GM19468 (cell line): ENCODE results near the gene PACS1.

Experiments
- ATAC-seq: cut with Tn5 transposase; IDR thresholded peaks from one replicate; pipeline ENCODE4 v1.9.1; 2021; ENCODE audit warnings: mild to moderate bottlenecking, moderate library complexity, moderate number of reproducible peaks; ENCODE audit not compliant: unreplicated experiment; ENCODE audit errors: extremely low read depth

PACS1 gene

DNA sequence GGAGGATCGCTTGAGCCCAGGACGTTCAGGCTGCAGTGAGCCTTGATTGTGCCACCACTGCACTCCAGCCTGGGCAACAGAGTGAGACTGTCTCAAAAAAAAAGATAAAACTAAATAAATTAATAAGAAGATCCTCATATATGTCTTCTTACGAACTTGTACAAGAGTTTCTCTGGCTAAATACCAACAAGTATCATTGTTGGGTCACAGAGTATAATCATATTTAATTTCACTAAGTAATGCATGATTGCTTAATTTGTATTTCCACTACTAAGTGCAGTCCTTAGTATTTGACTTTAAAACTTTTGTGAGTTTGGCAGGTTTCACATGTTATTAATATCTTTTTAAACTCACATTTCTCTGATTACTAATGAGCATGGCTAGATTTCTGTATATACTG, 60.9 kb downstream of the PACS1 start:
- ATAC-seq = no peak

GRCh38 chr11:66131937-66132632, 62.0 kb downstream of the PACS1 start:
- no peak for ATAC-seq

DNA sequence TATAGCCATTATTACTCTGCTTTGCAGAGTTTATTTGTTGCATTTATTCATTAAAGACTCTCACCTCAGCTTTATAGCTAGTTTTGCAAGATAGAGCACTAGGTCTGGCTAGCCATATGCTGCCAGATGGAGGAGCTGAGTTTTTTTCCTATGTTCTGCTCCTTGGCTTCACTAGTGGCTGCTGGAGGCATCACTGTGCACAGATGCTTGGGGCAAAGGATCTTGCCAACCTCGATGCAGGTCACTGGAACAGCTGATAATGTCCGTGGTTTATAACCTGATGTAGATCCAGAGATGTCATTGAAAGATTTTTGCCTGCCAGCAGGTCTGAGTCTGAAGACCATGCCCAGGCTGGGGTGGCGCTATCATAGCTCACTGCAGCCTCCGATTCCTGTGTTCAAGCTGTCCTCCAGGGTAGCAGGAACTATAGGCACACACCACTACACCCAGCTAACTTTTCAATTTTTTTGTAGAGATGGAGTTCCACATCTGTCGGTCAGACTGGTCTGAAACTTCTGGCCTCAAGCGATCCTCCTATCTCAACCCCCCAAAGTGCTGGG, 63.2 kb downstream of the PACS1 start:
- no peak for ATAC-seq

DNA sequence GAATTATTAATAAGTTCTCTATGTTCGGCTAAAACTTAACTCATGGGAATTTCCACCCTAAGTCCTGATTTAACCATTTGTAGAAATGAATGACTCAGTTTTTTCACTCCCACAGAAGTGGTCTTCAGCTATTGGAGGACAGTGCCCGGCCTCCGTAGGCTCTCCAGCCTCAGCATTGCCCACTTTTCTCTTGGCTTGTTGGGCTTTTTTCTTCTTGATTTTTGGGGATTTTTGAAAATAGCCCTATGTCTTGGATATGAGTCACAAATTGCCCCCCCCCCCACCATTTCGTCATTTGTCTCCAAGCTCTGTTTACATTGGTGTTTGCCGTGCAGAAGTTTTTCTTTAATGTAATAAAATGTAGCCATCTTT, 66.7 kb downstream of the PACS1 start:
- ATAC-seq = no peak

DNA sequence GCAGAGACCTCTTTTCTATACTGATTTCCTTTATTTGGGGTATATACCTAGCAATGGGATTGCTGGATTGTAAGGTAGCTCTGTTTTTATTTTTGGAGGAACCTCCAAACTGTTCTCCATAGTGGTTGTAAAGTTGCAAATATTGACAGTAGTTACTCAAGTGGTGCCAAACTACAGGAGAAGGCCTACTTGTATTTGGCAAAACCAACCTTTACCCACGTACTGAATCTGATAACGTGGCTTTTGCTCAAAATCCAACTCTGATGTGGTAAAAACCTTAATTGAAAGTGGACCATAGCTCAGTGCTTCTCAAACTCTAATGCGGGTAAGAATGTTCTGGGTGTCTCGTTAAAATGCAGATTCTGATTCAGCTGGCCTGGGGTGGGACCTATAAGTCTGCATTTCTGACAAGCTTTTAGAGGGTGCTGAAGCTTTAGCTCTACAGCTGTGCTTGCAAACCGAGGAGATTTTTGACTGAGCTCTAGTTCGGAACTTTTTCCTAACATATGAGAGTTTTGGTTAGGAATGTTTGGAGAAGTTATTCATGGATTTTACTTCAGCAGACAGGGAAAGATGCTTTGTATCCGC, 69.8 kb downstream of the PACS1 start:
- ATAC-seq = no peak

DNA sequence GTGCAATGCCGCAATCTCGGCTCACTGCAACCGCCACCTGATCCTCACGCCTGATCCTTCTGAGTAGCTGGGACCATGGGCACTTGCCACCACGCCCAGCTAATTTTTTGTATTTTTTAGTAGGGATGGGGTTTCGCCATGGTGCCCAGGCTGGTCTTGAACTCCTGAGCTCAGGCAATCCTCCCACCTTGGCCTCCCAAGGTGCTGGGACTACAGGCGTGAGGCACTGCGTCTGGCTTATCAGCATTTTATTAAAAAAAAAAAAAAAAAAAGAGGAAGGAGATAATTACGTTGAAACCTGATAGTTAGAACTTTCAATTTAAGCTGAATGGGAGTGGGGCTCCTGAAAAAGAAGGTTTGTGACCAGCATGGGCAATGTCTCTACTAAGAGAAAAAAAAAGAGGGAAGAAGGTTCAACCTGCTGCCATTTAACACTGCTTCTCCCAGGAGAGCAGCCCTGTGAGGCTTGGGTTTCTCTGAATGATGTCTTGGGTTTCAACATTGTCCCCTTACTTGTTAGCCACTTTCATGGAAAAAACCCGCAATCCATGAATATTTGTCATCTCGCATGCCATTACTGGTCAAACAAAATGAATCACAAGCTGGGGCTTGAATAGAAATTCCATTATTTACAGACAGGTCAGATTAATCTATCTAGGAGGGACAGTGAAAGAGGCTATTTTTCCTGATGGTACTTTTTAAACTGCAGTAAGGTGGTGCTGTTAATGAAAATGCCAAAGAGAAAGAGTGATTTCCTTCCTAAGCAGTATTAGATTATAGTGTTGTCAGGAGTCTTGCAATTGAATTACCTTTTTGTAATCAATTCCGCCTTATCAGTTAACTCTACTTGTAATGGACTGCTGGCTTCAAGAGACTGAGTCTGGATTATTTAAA, 72.5 kb downstream of the PACS1 start:
- ATAC-seq = no peak

DNA sequence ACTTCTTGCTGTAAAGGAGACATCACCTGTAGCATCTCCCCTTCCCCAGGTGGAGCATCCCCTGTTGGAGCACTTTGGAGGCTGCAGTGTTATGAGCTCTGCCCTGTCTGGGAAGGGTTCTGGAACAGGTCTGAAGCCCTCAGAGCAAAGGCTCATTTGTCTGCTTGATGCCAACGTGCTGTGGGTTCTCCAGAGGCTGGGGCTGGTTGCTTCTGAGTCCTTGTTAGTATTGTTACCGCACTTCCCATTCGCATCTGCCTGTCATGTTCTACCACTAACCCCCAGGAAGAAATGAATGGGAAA, 73.1 kb downstream of the PACS1 start:
- ATAC-seq = no peak

DNA sequence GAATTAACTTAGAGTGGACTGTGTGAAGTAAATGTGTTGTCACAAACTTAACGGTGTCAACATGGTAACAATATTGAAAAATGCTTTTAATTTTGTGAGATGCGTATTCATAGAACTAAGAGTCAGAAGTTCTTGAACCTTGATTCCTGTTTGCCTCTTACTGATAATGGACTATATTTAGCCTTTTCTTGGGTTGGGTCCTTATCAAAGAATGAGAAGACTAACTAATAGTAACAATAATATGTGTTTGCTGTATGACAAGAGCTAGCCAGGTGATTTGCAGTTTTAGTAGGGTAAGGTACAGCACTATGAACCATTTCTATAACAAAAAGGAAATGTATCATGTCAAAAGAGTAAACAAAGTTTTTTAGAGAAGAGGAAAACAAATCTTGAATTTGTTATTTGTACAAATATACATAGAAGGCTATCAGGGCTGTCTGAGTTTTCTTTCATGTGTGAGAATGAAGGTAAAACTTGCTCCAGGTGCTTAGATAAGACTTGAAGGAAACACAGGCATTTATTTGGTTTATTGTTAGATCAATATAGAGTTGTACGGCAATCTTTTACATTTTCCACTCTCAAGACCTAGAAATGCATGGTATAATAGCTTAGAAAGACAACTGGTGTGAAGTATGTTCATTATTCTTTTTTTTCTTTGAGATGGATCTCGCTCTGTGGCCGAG, 74.1 kb downstream of the PACS1 start:
- ATAC-seq = no peak

DNA sequence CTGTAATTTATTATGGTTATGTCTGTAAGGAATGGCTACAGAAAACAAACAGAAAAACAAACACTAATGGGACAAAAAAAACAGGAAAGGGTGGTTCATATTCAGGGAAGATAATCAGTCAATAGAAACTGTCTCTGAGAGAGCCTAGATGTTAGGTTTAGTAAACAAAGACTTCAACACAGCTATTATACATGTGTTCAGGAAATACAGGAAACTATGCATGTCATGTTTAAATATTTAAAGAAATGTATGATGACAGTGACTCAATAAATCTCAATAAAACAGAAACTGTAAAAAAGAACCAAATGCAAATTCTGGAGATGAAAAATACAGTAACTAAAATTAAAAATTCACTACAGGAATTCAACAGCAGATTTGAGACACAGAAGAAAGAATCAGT, 76.0 kb downstream of the PACS1 start:
- ATAC-seq = no peak

- no peak for ATAC-seq
Observed at GRCh38 chr11:66146940-66147339, 76.9 kb downstream of the PACS1 start.

DNA sequence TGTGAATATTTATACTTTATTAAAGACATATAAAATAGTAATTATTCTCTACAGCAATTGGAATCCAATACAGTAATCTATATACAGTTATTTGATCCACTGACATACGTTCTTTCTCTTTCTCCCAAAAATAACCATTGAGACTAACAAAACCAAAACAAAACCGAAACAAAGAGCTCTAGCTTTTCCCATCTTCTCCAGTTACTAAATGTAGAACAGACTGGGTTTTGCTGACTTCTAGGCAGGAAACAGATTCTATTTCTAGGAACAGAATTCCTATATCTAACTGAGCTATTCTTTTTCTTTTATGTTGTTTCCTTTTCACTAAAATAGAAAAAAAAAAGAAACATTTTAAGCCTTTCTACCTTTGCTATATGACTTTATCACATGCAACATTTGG, 80.1 kb downstream of the PACS1 start:
- no peak for ATAC-seq

- no peak for ATAC-seq
Observed at GRCh38 chr11:66150725-66151124, 80.7 kb downstream of the PACS1 start.

- ATAC-seq = no peak
Observed at GRCh38 chr11:66151273-66151672, 81.2 kb downstream of the PACS1 start.

DNA sequence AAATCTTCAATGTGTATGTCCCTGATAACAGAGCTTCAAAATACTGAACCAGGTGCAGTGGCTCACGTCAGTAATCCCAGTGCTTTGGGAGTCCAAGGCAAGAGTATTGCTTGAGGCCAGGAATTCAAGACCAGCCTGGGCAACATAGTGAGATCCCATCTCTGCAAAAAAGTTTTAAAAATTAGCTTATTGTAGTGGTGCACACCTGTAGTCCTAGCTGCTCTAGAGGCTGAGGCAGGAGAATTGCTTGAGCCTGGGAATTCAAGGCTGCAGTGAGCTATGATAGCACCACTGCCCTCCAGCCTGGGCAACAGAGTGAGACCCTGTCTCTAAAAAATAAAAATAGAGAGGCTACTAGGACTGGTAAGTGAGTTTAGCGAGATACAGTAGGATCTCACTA, 84.0 kb downstream of the PACS1 start:
- ATAC-seq = no peak

DNA sequence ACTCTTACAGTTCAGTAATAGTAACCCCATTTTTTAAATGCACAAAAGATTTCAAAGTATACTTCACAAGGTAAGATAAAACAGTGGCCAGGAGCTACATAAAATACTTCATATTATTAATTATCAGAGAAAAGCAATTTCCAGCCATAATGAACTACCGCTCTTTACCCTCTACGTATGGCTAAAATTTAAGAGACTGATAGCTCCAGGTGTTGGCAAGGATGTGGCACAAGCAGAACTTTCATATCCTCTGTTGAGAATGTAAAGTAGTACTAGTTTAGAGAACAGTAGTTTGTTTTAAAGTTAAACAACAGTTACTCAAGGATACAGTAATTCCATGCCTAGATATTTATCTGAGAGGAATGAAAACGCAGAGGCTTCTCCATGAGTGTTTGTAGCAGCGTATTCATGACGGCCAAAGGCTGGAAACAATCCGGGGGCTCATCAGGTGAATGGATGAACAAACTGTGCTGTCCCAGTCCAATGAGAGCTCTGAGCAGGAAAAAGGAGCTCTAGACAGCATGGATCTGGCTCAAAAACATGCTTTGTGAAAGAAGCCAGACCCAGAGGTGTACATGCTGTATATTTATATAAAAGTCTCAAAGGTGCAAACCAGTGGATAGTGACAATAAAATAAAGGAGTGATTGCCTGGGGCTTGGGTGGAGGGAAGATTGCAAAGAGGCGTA, 85.5 kb downstream of the PACS1 start:
- no peak for ATAC-seq

DNA sequence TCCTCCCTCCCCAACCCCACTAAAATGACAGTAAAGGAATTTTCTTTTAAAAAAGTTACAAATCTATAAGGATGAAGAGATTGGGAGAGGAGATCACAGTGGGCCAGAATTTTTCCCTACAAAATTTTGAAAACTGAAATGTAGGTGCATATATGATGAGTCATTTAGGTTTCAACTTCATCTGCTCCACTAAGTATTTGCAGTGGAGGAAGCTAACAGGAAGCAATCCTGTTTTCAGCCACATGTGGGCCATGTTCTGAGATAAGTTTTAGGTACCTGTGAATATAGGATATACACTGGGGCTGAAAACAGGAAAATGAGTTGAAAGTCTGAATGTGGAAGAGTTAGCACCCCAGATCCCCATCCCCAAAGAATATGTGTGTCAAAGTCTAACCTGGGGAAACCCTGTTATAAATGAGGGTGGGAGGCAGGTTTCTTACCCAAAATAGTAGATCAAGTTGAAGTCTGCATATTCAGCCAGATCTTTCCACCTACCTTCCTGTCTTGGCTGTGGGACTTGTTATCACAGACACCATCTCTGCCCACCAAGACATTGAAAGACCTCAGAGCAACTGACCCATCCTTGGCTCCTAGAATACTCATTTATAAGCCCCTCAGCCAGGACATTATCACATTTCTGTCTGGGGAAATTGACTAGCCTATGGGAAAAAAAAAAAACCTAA, 87.3 kb downstream of the PACS1 start:
- ATAC-seq = no peak

- ATAC-seq = no peak
Observed at GRCh38 chr11:66158156-66158555, 88.1 kb downstream of the PACS1 start.

DNA sequence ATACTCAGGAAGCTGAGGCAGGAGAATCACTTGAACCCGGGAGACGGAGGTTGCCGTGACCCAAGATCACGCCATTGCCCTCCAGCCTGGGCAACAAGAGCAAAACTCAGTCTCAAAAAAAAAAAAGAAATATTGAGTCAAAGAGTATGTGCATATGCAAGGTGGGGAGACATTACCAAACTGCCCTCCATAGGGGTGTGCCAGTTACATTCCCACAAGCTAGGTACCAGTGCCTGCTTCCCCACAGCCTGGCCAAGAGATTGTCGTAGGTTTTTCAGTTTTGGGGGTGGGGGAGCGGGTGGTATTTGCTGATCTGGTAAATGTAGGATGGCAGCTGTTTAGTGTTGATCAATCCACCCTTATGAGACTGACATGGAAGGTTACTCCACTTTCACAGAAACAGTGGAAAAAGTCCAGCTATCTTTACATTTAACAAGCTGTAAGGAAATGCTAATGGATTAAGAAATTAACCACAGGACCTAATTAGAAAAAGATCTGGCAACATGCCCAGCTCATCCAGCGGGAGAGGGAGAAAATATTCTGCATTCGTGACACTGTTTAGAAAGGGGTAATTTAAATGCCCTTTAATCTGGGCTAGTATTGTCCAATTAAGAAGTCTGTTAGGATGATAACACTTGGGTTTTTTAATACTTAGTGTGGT, 89.4 kb downstream of the PACS1 start:
- no peak for ATAC-seq

- ATAC-seq = no peak
Observed at GRCh38 chr11:66160709-66161108, 90.6 kb downstream of the PACS1 start.
